GM21447 (cell line): ENCODE results near the gene MZF1.

Source experiments
- ATAC-seq: cut with Tn5 transposase; IDR thresholded peaks from one replicate; pipeline ENCODE4 v1.9.1; 2021; ENCODE audit not compliant: unreplicated experiment

The MZF1 gene

GRCh38 chr19:58570770-58571574 lies 2.2 kb downstream of the MZF1 start:
- no peak for ATAC-seq

GRCh38 chr19:58569943-58570670 lies 3.0 kb downstream of the MZF1 start:
- no peak for ATAC-seq

- ATAC-seq, result no peak
These were observed 3.8 kb downstream of the MZF1 start for GRCh38 chr19:58569191-58569942.

- no peak for ATAC-seq
These were observed 4.5 kb downstream of the MZF1 start for GRCh38 chr19:58568453-58569130.

GRCh38 chr19:58566989-58567388 lies 6.1 kb downstream of the MZF1 start:
- ATAC-seq, result no peak

- ATAC-seq, result no peak
These were observed 9.3 kb downstream of the MZF1 start for GRCh38 chr19:58563823-58564222.

GRCh38 chr19:58563034-58563573 lies 10.0 kb downstream of the MZF1 start:
- ATAC-seq, result no peak

- no peak for ATAC-seq
These were observed 10.8 kb downstream of the MZF1 start for GRCh38 chr19:58562122-58563033.

GRCh38 chr19:58561373-58562121 lies 11.6 kb downstream of the MZF1 start:
- ATAC-seq, result no peak

- no peak for ATAC-seq
These were observed 12.2 kb downstream of the MZF1 start for GRCh38 chr19:58560921-58561320.

GRCh38 chr19:58560007-58560887 lies 12.9 kb downstream of the MZF1 start:
- ATAC-seq, result no peak

GRCh38 chr19:58559275-58560006 lies 13.7 kb downstream of the MZF1 start:
- peak; percentile 33 for ATAC-seq

- ATAC-seq, result peak; percentile 47
These were observed 14.4 kb downstream of the MZF1 start for GRCh38 chr19:58558623-58559274.

- ATAC-seq, result no peak
These were observed 15.0 kb downstream of the MZF1 start, which contains the start of gene UBE2M for GRCh38 chr19:58558066-58558622. UBE2M (minus strand) TSS chr19:58558611; CDS start chr19:58558381, 230 bp downstream.

- no peak for ATAC-seq
These were observed 15.7 kb downstream of the MZF1 start for GRCh38 chr19:58557221-58558065.
